ENCODE data around the gene ASH1L.

DNA sequence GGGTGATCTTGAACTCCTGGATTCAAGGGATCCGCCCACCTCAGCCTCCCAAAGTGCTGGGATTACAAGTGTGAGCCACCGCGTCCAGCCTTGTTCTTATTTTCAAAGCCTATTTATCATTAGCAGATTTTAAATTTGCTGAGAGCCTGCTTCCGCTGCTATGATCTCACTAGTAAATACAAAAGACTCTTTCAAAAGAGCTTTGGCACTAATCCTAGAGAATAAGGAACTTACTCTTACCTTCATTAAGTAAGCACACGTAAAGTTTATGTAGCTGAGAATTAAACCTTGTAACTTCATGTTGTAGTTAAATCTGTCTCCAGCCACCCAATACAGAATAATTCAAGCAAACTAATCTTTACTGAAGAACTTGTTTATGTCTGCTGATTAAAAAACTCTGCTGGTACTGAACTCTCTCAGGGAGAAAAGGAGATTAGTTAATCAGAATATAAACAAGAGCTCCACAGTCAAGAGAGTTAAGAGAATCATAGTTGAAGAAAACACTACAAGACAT is 169.6 kb downstream of the ASH1L start:
- TF ChIP-seq, protein P1, sequence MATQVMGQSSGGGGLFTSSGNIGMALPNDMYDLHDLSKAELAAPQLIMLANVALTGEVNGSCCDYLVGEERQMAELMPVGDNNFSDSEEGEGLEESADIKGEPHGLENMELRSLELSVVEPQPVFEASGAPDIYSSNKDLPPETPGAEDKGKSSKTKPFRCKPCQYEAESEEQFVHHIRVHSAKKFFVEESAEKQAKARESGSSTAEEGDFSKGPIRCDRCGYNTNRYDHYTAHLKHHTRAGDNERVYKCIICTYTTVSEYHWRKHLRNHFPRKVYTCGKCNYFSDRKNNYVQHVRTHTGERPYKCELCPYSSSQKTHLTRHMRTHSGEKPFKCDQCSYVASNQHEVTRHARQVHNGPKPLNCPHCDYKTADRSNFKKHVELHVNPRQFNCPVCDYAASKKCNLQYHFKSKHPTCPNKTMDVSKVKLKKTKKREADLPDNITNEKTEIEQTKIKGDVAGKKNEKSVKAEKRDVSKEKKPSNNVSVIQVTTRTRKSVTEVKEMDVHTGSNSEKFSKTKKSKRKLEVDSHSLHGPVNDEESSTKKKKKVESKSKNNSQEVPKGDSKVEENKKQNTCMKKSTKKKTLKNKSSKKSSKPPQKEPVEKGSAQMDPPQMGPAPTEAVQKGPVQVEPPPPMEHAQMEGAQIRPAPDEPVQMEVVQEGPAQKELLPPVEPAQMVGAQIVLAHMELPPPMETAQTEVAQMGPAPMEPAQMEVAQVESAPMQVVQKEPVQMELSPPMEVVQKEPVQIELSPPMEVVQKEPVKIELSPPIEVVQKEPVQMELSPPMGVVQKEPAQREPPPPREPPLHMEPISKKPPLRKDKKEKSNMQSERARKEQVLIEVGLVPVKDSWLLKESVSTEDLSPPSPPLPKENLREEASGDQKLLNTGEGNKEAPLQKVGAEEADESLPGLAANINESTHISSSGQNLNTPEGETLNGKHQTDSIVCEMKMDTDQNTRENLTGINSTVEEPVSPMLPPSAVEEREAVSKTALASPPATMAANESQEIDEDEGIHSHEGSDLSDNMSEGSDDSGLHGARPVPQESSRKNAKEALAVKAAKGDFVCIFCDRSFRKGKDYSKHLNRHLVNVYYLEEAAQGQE (IDR thresholded peaks at IDR 0.05; ENCODE audit: unreplicated experiment) = no peak
- TF ChIP-seq, protein P2, sequence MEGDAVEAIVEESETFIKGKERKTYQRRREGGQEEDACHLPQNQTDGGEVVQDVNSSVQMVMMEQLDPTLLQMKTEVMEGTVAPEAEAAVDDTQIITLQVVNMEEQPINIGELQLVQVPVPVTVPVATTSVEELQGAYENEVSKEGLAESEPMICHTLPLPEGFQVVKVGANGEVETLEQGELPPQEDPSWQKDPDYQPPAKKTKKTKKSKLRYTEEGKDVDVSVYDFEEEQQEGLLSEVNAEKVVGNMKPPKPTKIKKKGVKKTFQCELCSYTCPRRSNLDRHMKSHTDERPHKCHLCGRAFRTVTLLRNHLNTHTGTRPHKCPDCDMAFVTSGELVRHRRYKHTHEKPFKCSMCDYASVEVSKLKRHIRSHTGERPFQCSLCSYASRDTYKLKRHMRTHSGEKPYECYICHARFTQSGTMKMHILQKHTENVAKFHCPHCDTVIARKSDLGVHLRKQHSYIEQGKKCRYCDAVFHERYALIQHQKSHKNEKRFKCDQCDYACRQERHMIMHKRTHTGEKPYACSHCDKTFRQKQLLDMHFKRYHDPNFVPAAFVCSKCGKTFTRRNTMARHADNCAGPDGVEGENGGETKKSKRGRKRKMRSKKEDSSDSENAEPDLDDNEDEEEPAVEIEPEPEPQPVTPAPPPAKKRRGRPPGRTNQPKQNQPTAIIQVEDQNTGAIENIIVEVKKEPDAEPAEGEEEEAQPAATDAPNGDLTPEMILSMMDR (conservative IDR thresholded peaks at IDR 0.05; ENCODE audit: low read depth in 2 of 2) = no peak
- TF ChIP-seq JUNB (IDR thresholded peaks at IDR 0.05; ENCODE audit: unreplicated experiment) (no peak), POLR2AphosphoS5 (IDR thresholded peaks at IDR 0.05; ENCODE audit: low read depth) (no peak), EZH2 (IDR thresholded peaks at IDR 0.05; ENCODE audit: low read depth, unreplicated experiment) (no peak), EZH2phosphoT487 (IDR thresholded peaks at IDR 0.05; ENCODE audit: unreplicated experiment) (no peak)

Measured in GM23338 (cell line).